Stomach (tissue), 9 donors: ENCODE measurements around the gene CD68. TPM values are rescaled to one million over a fixed set of nuclear protein-coding genes. Genes with fewer than 3 reads are reported as not detected.

Experiments
- DNase-seq, 2 donors: peaks; one replicate each; pipeline versions ENCODE4 v3.0.0 to v3.0.0-alpha.2; 2013 to 2019
- H3K27ac ChIP-seq, 5 donors: fragments of 200-600 bp in 4 of 5; sonication (generic) in 4 of 5; one replicate each; pipeline ENCODE4 v1.5.1; 2013 to 2019; ENCODE audit warnings: mild to moderate bottlenecking in 1 of 5, moderate library complexity in 1 of 5
- H3K27me3 ChIP-seq, 3 donors: fragments of 200-600 bp; sonication (generic); one replicate each; pipeline ENCODE4 v1.5.1; 2017 to 2019; ENCODE audit warnings: mixed run types in 1 of 3
- H3K36me3 ChIP-seq, 4 donors: fragments of 200-600 bp; sonication (generic); 1 replicate in 3 of 4; 2 replicates in 1 of 4; pipeline ENCODE4 v1.5.1; 2016 to 2019
- H3K4me1 ChIP-seq, 4 donors: fragments of 200-600 bp; sonication (generic); one replicate each; pipeline ENCODE4 v1.5.1; 2016 to 2019
- H3K4me3 ChIP-seq, 4 donors: fragments of 200-600 bp; sonication (generic) in 3 of 4; one replicate each; pipeline ENCODE4 v1.5.1; 2016 to 2019; ENCODE audit warnings: mild to moderate bottlenecking in 1 of 4
- H3K9me3 ChIP-seq, 4 donors: fragments of 200-600 bp; sonication (generic); one replicate each; pipeline ENCODE4 v1.5.1; 2016 to 2019
- CTCF ChIP-seq, 7 experiments: fragments of 450-650 bp in 4 of 7; fragments of 200-600 bp in 3 of 7; sonication (generic) in 3 of 7; IDR thresholded peaks; one replicate each; pipeline ENCODE4 v1.5.1; 2016 to 2019; ENCODE audit warnings: antibody characterized with exemption in 7 of 7, control low read depth in 2 of 7, mild to moderate bottlenecking in 1 of 7
- EP300 ChIP-seq: sonication (generic); formaldehyde crosslinking; IDR thresholded peaks from one replicate; pipeline ENCODE4 v1.6.1; 2017; ENCODE audit warnings: antibody characterized with exemption
- POLR2A ChIP-seq, 4 donors: fragments of 450-650 bp; IDR thresholded peaks; one replicate each; pipeline ENCODE4 v1.6.1; 2016; ENCODE audit warnings: antibody characterized with exemption in 4 of 4, control low read depth in 2 of 4, mild to moderate bottlenecking in 1 of 4, moderate library complexity in 1 of 4
- POLR2AphosphoS5 ChIP-seq, 3 donors: sonication (generic); formaldehyde crosslinking; IDR thresholded peaks; one replicate each; pipeline ENCODE4 v1.6.1; 2016; ENCODE audit warnings: antibody characterized with exemption in 3 of 3
- WGBS, 5 donors: extraction: QIAGEN DNeasy Blood & Tissue Kit in 3 of 5; methylation state at CpG; one replicate each; pipeline versions ENCODE4 v1.1.5 to v1.1.7; 2013 to 2018; 5-methylcytosine and 5-hydroxymethylcytosine counted together
- intact Hi-C: fragments of 100-400 bp; cut with DNase I; formaldehyde crosslinking; loops from one replicate; pipeline ENCODE4 v1.15.1; 2023; ENCODE audit warnings: low total_unique reads
- polyA plus RNA-seq, 3 donors: library from polyadenylated mRNA; stranded (reverse); fragments of 200-250 nt; gene quantifications; one replicate each; pipeline ENCODE4 v1.2.3, GENCODE V29; 2013
- total RNA-seq, 5 donors: library from RNA; depleted of rRNA; stranded (reverse); fragments of >200 nt; gene quantifications; one replicate each; pipeline versions ENCODE4 v1.1.0 to v1.2.3, GENCODE V29; 2014 to 2016
- donor health status: healthy with polysubstance abuse.
- donor health status: Bipolar disorder and iron deficiency.
- donor health status: healthy.

CD68 gene
- total and polyA plus RNA-seq, 8 donors = 11.1 to 39.6 (median 14.8) TPM

GRCh38 chr17:7553356-7553755, 26.1 kb upstream of the CD68 start:
- no peaks in the 10 kb centered on the region for H3K27me3 ChIP-seq
- no peaks in the 10 kb centered on the region for H3K9me3 ChIP-seq
- no peak overlapping the region for H3K4me3 ChIP-seq
- no peak for TF ChIP-seq POLR2A (IDR thresholded peaks at IDR 0.05)
- no peak for TF ChIP-seq EP300
- no peak for TF ChIP-seq CTCF (IDR thresholded peaks at IDR 0.05)
- no peak for TF ChIP-seq POLR2AphosphoS5 (IDR thresholded peaks at IDR 0.05)
- H3K36me3 ChIP-seq = peaks cover 0 to 15% (median 10%) of the 10 kb centered on the region in 4 donors
- WGBS, 5 donors = 83 to 100% (median 94%) methylated on average over 1 of the region's 1 CpG
- peaks cover 26 to 68% (median 39%) of the 10 kb centered on the region in 4 donors for H3K4me1 ChIP-seq
- peak overlapping the region in 2 of 5 donors; percentile 53 to 69 for H3K27ac ChIP-seq
- intact Hi-C loops = loop anchor here (5.0 kb wide), 1 partner anchor 41 kb away; no protein-coding TSS in a partner anchor
- no peak for DNase-seq

GRCh38 chr17:7555320-7555948, 24.0 kb upstream of the CD68 start:
- H3K36me3 ChIP-seq = peaks cover 0 to 15% (median 10%) of the 10 kb centered on the region in 4 donors
- TF ChIP-seq POLR2A (IDR thresholded peaks at IDR 0.05) (no peak), EP300 (no peak), POLR2AphosphoS5 (IDR thresholded peaks at IDR 0.05) (no peak), CTCF (IDR thresholded peaks at IDR 0.05) (no peak)
- DNase-seq = no peak
- WGBS, 5 donors = 70 to 82% (median 76%) methylated on average over 10 of the region's 10 CpGs
- peaks cover 36 to 70% (median 41%) of the 10 kb centered on the region in 4 donors for H3K4me1 ChIP-seq
- H3K27ac ChIP-seq = no peak overlapping the region
- no peaks in the 10 kb centered on the region for H3K27me3 ChIP-seq
- no peak overlapping the region for H3K4me3 ChIP-seq
- no peaks in the 10 kb centered on the region for H3K9me3 ChIP-seq
- intact Hi-C loops = no loop called here

- WGBS, 5 donors = 46 to 75% (median 62%) methylated on average over 12 of the region's 12 CpGs
- H3K4me3 ChIP-seq = peak overlapping the region in 1 of 4 donors; percentile 99
- intact Hi-C loops = no loop called here
- no peaks in the 10 kb centered on the region for H3K27me3 ChIP-seq
- no peak for DNase-seq
- H3K36me3 ChIP-seq = peaks cover 0 to 8% (median 4%) of the 10 kb centered on the region in 4 donors
- peaks cover 41 to 71% (median 50%) of the 10 kb centered on the region in 4 donors for H3K4me1 ChIP-seq
- peak overlapping the region; percentile 93 to 99 (median 97) for H3K27ac ChIP-seq
- H3K9me3 ChIP-seq = no peaks in the 10 kb centered on the region
- TF ChIP-seq EP300 = no peak
- TF ChIP-seq POLR2A (IDR thresholded peaks at IDR 0.05) = no peak
- TF ChIP-seq POLR2AphosphoS5 (IDR thresholded peaks at IDR 0.05) = no peak
- no peak for TF ChIP-seq CTCF (IDR thresholded peaks at IDR 0.05)
Measured at GRCh38 chr17:7556627-7557026, 22.8 kb upstream of the CD68 start.

- WGBS, 5 donors = 21 to 39% (median 26%) methylated on average over 10 to 19 of the region's 19 CpGs
- Histone ChIP-seq H3K4me3 (peak overlapping the region in 2 of 4 donors; percentile 95 to 99), H3K36me3 (peaks cover 0 to 7% (median 1%) of the 10 kb centered on the region in 4 donors), H3K9me3 (no peaks in the 10 kb centered on the region), H3K4me1 (peaks cover 42 to 66% (median 54%) of the 10 kb centered on the region in 4 donors), H3K27me3 (no peaks in the 10 kb centered on the region), H3K27ac (peak overlapping the region; percentile 93 to 99 (median 97))
- DNase-seq = peak; percentile 38 to 73
- intact Hi-C loops = no loop called here
- TF ChIP-seq POLR2AphosphoS5 (IDR thresholded peaks at IDR 0.05) (no peak), CTCF (IDR thresholded peaks at IDR 0.05) (no peak), EP300 (no peak), POLR2A (IDR thresholded peaks at IDR 0.05) (no peak)
Measured at GRCh38 chr17:7557147-7557764, 22.2 kb upstream of the CD68 start.
